ENCODE results near the gene AMBP.

DNA sequence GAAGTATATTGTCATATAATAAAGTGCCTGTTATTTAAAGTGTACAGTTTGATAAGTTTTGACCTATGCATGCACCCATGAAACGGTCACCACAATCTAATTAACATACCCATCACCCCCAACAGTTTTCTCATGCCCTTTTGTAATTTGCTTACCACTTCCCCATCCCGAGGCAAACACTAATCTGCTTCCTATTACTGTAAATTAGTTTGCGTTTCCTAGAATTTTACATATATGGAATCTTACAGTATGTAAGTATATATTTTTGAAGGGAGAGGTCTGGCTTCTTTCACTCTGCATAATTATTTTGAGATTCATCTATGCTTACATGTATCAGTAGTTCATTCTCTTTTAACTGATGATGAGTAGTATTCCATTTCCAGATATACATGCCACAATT lies 56.5 kb downstream of the AMBP start:
- no peak for TF ChIP-seq POLR2AphosphoS5 (IDR thresholded peaks at IDR 0.05)
- TF ChIP-seq, protein P1, sequence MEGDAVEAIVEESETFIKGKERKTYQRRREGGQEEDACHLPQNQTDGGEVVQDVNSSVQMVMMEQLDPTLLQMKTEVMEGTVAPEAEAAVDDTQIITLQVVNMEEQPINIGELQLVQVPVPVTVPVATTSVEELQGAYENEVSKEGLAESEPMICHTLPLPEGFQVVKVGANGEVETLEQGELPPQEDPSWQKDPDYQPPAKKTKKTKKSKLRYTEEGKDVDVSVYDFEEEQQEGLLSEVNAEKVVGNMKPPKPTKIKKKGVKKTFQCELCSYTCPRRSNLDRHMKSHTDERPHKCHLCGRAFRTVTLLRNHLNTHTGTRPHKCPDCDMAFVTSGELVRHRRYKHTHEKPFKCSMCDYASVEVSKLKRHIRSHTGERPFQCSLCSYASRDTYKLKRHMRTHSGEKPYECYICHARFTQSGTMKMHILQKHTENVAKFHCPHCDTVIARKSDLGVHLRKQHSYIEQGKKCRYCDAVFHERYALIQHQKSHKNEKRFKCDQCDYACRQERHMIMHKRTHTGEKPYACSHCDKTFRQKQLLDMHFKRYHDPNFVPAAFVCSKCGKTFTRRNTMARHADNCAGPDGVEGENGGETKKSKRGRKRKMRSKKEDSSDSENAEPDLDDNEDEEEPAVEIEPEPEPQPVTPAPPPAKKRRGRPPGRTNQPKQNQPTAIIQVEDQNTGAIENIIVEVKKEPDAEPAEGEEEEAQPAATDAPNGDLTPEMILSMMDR (IDR thresholded peaks at IDR 0.05 in 8 of 11, conservative IDR thresholded peaks at IDR 0.05 in 3 of 11), result no peak
- TF ChIP-seq POLR2A (IDR thresholded peaks at IDR 0.05), result no peak

All from spleen (tissue), 7 donors.